Loucy (cell line): ENCODE data around the gene PEX14.

ENCODE experiments used
- EZH2phosphoT487 ChIP-seq: fragments of 200-600 bp; IDR thresholded peaks from 2 replicates; pipeline ENCODE4 v1.6.1; 2018; ENCODE audit warnings: antibody characterized with exemption, mild to moderate bottlenecking, moderate library complexity, borderline replicate concordance
- TF ChIP-seq, protein P1 (sequence below): fragments of 200-600 bp; sonication (generic); conservative IDR thresholded peaks from 2 replicates; pipeline ENCODE4 v1.5.1; 2014; ENCODE audit warnings: mild to moderate bottlenecking, antibody characterized with exemption, low read length

DNA sequence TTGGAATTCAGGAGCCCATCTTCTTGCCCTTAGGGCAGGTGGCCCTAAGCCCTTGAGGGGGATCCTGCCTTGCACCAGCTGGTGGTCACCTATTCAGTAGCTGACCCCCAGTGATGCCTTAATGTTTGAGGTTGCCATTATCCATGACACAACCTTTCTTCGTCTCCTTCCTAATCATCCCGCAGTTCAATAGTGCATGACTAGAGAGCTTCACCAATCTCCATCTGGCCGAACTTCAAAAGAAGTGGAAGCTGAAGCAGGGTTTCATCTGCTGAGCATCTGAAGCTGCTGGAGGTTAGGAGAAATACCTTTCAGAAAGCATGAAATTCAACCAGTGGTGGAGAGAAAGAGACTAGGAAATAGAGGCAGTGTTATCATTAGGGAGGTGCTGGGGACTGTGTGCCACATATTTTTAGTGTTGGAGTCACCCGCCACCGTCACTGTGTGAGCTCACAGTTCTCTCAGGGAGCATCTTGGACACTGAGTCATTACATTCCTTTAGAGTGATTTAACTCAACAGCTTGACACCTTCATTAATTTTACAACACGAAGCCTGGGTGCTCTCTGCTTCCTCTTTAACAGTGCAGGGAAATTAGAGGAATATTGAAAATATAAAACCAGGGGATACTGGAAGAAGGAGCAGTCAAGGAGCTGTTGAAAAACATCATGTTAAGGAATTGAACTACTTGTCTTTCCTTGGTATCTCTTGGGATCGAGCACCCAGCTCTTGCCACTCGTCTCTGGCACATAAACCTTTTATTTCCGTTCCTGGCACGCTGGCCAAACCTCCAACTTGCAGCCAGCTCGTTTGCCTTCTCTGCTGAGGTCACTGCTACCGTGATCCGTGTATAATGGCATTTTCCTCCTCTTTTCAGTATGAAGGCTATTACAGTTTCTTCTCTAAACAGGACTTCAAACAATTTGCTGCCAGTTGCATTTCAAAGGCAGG, 53.6 kb downstream of the PEX14 start:
- TF ChIP-seq, protein P1, sequence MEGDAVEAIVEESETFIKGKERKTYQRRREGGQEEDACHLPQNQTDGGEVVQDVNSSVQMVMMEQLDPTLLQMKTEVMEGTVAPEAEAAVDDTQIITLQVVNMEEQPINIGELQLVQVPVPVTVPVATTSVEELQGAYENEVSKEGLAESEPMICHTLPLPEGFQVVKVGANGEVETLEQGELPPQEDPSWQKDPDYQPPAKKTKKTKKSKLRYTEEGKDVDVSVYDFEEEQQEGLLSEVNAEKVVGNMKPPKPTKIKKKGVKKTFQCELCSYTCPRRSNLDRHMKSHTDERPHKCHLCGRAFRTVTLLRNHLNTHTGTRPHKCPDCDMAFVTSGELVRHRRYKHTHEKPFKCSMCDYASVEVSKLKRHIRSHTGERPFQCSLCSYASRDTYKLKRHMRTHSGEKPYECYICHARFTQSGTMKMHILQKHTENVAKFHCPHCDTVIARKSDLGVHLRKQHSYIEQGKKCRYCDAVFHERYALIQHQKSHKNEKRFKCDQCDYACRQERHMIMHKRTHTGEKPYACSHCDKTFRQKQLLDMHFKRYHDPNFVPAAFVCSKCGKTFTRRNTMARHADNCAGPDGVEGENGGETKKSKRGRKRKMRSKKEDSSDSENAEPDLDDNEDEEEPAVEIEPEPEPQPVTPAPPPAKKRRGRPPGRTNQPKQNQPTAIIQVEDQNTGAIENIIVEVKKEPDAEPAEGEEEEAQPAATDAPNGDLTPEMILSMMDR = no peak
- TF ChIP-seq EZH2phosphoT487 = no peak
